HG02852 (cell line): ENCODE results near the gene PBX3.

Experiments
- ATAC-seq: cut with Tn5 transposase; IDR thresholded peaks from one replicate; pipeline ENCODE4 v1.9.1; 2021; ENCODE audit warnings: mild to moderate bottlenecking, moderate library complexity; ENCODE audit not compliant: unreplicated experiment

The PBX3 gene

GRCh38 chr9:125748446-125749099, 1.4 kb downstream of the PBX3 start:
- no peak for ATAC-seq

GRCh38 chr9:125749287-125749935, 2.2 kb downstream of the PBX3 start:
- ATAC-seq, result no peak

- no peak for ATAC-seq
Observed at GRCh38 chr9:125749951-125750626, 2.9 kb downstream of the PBX3 start.

GRCh38 chr9:125750627-125751011, 3.4 kb downstream of the PBX3 start:
- ATAC-seq, result no peak

- ATAC-seq, result no peak
Observed at GRCh38 chr9:125752070-125752628, 5.0 kb downstream of the PBX3 start.

- ATAC-seq, result no peak
Observed at GRCh38 chr9:125754096-125754495, 6.9 kb downstream of the PBX3 start.

- ATAC-seq, result no peak
Observed at GRCh38 chr9:125755340-125755739, 8.2 kb downstream of the PBX3 start.

GRCh38 chr9:125756518-125756917, 9.3 kb downstream of the PBX3 start:
- no peak for ATAC-seq

GRCh38 chr9:125757834-125758233, 10.7 kb downstream of the PBX3 start:
- ATAC-seq, result no peak

GRCh38 chr9:125758986-125759763, 12.0 kb downstream of the PBX3 start:
- ATAC-seq, result no peak

- ATAC-seq, result no peak
Observed at GRCh38 chr9:125759764-125760129, 12.6 kb downstream of the PBX3 start.

GRCh38 chr9:125760537-125760936, 13.4 kb downstream of the PBX3 start:
- ATAC-seq, result no peak

GRCh38 chr9:125761676-125762450, 14.7 kb downstream of the PBX3 start:
- ATAC-seq, result no peak

- no peak for ATAC-seq
Observed at GRCh38 chr9:125763394-125763801, 16.2 kb downstream of the PBX3 start.

- ATAC-seq, result no peak
Observed at GRCh38 chr9:125764198-125764597, 17.0 kb downstream of the PBX3 start.

- ATAC-seq, result no peak
Observed at GRCh38 chr9:125766468-125767221, 19.5 kb downstream of the PBX3 start.

GRCh38 chr9:125767349-125767748, 20.2 kb downstream of the PBX3 start:
- ATAC-seq, result no peak

GRCh38 chr9:125768803-125769202, 21.6 kb downstream of the PBX3 start:
- ATAC-seq, result no peak

GRCh38 chr9:125771037-125771436, 23.9 kb downstream of the PBX3 start:
- no peak for ATAC-seq

- no peak for ATAC-seq
Observed at GRCh38 chr9:125772740-125773139, 25.6 kb downstream of the PBX3 start.
